ENCODE data around the gene KCNQ1.

DNA sequence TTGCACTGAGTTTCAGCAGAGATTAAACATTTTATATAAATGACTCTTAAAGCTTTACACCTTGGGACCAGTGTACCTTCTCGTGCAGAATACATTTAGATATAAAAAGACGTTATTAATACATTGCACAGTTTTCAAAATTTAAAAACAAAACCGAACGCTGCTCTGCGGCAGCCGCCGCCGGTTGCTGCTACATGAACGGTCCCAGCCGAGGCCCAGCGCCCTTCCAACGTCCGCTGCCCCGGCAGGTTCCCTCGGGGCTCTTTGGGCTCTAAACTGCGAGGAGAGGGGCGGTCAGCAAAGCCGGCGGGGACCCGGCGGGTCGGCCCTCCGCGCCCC lies 438.8 kb downstream of the KCNQ1 start:
- TF ChIP-seq POLR2AphosphoS5 (IDR thresholded peaks at IDR 0.05), result no peak
- TF ChIP-seq, protein P1, sequence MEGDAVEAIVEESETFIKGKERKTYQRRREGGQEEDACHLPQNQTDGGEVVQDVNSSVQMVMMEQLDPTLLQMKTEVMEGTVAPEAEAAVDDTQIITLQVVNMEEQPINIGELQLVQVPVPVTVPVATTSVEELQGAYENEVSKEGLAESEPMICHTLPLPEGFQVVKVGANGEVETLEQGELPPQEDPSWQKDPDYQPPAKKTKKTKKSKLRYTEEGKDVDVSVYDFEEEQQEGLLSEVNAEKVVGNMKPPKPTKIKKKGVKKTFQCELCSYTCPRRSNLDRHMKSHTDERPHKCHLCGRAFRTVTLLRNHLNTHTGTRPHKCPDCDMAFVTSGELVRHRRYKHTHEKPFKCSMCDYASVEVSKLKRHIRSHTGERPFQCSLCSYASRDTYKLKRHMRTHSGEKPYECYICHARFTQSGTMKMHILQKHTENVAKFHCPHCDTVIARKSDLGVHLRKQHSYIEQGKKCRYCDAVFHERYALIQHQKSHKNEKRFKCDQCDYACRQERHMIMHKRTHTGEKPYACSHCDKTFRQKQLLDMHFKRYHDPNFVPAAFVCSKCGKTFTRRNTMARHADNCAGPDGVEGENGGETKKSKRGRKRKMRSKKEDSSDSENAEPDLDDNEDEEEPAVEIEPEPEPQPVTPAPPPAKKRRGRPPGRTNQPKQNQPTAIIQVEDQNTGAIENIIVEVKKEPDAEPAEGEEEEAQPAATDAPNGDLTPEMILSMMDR (IDR thresholded peaks at IDR 0.05), result no peak
- no peak for TF ChIP-seq POLR2A (IDR thresholded peaks at IDR 0.05)
